HepG2 (cell line): Measurements from ENCODE around the gene FBXO11. TPM values are rescaled to one million over a fixed set of nuclear protein-coding genes. Genes with fewer than 3 reads are reported as not detected.

Source experiments
- ATAC-seq: fragments of 200-7000 bp; cut with Tn5 transposase; 3 replicates; pipeline ENCODE4 v1.9.1; 2020; ENCODE audit warnings: mild to moderate bottlenecking, moderate library complexity
- BruUV-seq: library from RNA; stranded (reverse); fragments of 400-500 nt; replicated peaks from 2 replicates; lab custom pipeline; 2021; lab: Mats Ljungman, UMichigan
- CTCF ChIA-PET: fragments of 300-600 bp; formaldehyde crosslinking; extraction: SDS; loops from one replicate; lab custom pipeline; 2021; ENCODE audit warnings: low total read pairs, inconsistent platforms, low intra/inter-chr PET ratio; lab: Yijun Ruan, JAX
- POLR2A ChIA-PET: fragments of 350-600 bp; sonication (Branson Sonifier 250); formaldehyde crosslinking; loops from one replicate; lab custom pipeline; 2020; ENCODE audit warnings: antibody characterized with exemption, inconsistent platforms; lab: Yijun Ruan, JAX
- DNase-seq: peaks from one replicate; pipeline ENCODE4 v3.0.0-alpha.2; 2015; ENCODE audit warnings: low spot score
- FAIRE-seq: peaks from 3 replicates; lab custom pipeline; 2011; peaks lifted over from hg19 to GRCh38; lab: Jason Lieb, UNC
- H2AFZ ChIP-seq: one replicate; pipeline ENCODE4 v1.6.1; 2011; ENCODE audit warnings: low read length, inconsistent platforms
- H3K27ac ChIP-seq: fragments of 300-600 bp; 3 replicates; pipeline ENCODE4 v1.8.0; 2011; ENCODE audit warnings: mixed run types, mild to moderate bottlenecking, mixed read lengths, low read length, inconsistent platforms; ENCODE audit not compliant: insufficient read depth; ENCODE audit errors: extremely low read length
- H3K27me3 ChIP-seq, 2 experiments: fragments of 200-600 bp in 1 of 2; 2 replicates in 1 of 2; 3 replicates in 1 of 2; pipeline versions ENCODE4 v1.6.0 to v1.8.0; 2011; ENCODE audit warnings: low read length in 2 of 2, mild to moderate bottlenecking in 2 of 2, moderate library complexity in 2 of 2, inconsistent platforms in 1 of 2; ENCODE audit not compliant: insufficient read depth in 2 of 2, control insufficient read depth in 1 of 2
- H3K36me3 ChIP-seq, 2 experiments: fragments of 200-600 bp in 1 of 2; replicated peaks in 1 of 2; 2 replicates in 1 of 2; 3 replicates in 1 of 2; pipeline versions ENCODE4 v1.5.1 to v1.8.0; 2011; ENCODE audit warnings: low read length in 2 of 2, inconsistent platforms in 1 of 2; ENCODE audit not compliant: insufficient read depth in 2 of 2, control insufficient read depth in 1 of 2
- H3K4me1 ChIP-seq: 2 replicates; pipeline ENCODE4 v1.5.1; 2012; ENCODE audit warnings: low read length, inconsistent platforms; ENCODE audit not compliant: insufficient read depth
- H3K4me2 ChIP-seq: 2 replicates; pipeline ENCODE4 v1.6.0; 2011; ENCODE audit warnings: low read depth, low read length, inconsistent platforms
- H3K4me3 ChIP-seq, 3 experiments: fragments of 200-600 bp in 1 of 3; sonication (generic), shearing (Covaris generic) in 1 of 3; replicated peaks in 1 of 3; 2 replicates each; pipeline ENCODE4 v1.5.1; 2011 to 2016; ENCODE audit warnings: low read length in 3 of 3, inconsistent platforms in 2 of 3, low read depth in 2 of 3, mild to moderate bottlenecking in 2 of 3, control low read depth in 1 of 3, mixed read lengths in 1 of 3; ENCODE audit not compliant: insufficient read depth in 1 of 3
- H3K79me2 ChIP-seq: one replicate; pipeline ENCODE4 v1.6.1; 2011; ENCODE audit warnings: low read length, inconsistent platforms; ENCODE audit not compliant: insufficient read depth
- H3K9ac ChIP-seq: 2 replicates; pipeline ENCODE4 v1.6.0; 2011; ENCODE audit warnings: mild to moderate bottlenecking, low read depth, low read length, inconsistent platforms; ENCODE audit not compliant: insufficient read depth
- H3K9me3 ChIP-seq: 2 replicates; pipeline ENCODE4 v1.5.1; 2012; ENCODE audit warnings: mild to moderate bottlenecking, low read length
- H4K20me1 ChIP-seq: 2 replicates; pipeline ENCODE4 v1.6.0; 2011; ENCODE audit warnings: inconsistent platforms, mild to moderate bottlenecking, low read length, moderate library complexity; ENCODE audit not compliant: insufficient read depth
- CCAR2 ChIP-seq: fragments of 200-400 bp; formaldehyde crosslinking; optimal IDR thresholded peaks from 2 replicates; pipeline ENCODE3; 2018; ENCODE audit warnings: low read depth, mild to moderate bottlenecking, low read length, moderate library complexity
- GATA4 ChIP-seq: sonication (generic); IDR thresholded peaks from 2 replicates; pipeline ENCODE4 v1.6.1; 2016; ENCODE audit warnings: antibody characterized with exemption, low read depth, borderline replicate concordance
- KMT2A ChIP-seq: sonication (generic); formaldehyde crosslinking; IDR thresholded peaks from 2 replicates; pipeline ENCODE4 v1.4.0; 2020; ENCODE audit warnings: missing genetic modification reagents
- MTF1 ChIP-seq: sonication (generic); formaldehyde crosslinking; IDR thresholded peaks from 2 replicates; pipeline ENCODE4 v1.5.0; 2020; ENCODE audit warnings: missing genetic modification reagents
- NFYC ChIP-seq: IDR thresholded peaks from 2 replicates; pipeline ENCODE4 v1.6.1; 2016; ENCODE audit warnings: missing genetic modification reagents, missing compliant biosample characterization
- REXO4 ChIP-seq: sonication (generic); formaldehyde crosslinking; IDR thresholded peaks from 2 replicates; pipeline ENCODE4 v1.8.0; 2022; ENCODE audit warnings: missing genetic modification reagents, mild to moderate bottlenecking, borderline replicate concordance
- TAF15 ChIP-seq: fragments of 200-400 bp; formaldehyde crosslinking; IDR thresholded peaks from one replicate; pipeline ENCODE4 v1.6.1; 2018; ENCODE audit warnings: mild to moderate bottlenecking, low read depth, low read length; ENCODE audit not compliant: poor library complexity, severe bottlenecking
- ZBTB37 ChIP-seq: sonication (generic); formaldehyde crosslinking; IDR thresholded peaks from 2 replicates; pipeline ENCODE4 v1.4.0; 2020; ENCODE audit warnings: mild to moderate bottlenecking, missing genetic modification reagents
- ZNF484 ChIP-seq: sonication (generic); formaldehyde crosslinking; IDR thresholded peaks from 2 replicates; pipeline ENCODE4 v1.5.1; 2020; ENCODE audit warnings: mild to moderate bottlenecking, low read depth, missing genetic modification reagents, borderline replicate concordance
- WGBS: methylation state at CpG from one replicate; pipeline ENCODE4 v1.1.6; 2017; ENCODE audit warnings: low lambda C conversion rate; 5-methylcytosine and 5-hydroxymethylcytosine counted together
- in situ Hi-C: cut with HindIII; loops from 2 replicates; pipeline ENCODE4 v1.10.0; 2017; ENCODE audit warnings: low pct_unique_long_range_greater_than_20kb; ENCODE audit not compliant: extremely low pct_ligation_motif_present
- intact Hi-C: fragments of 100-400 bp; cut with micrococcal nuclease; formaldehyde crosslinking; loops from one replicate; pipeline ENCODE4 v1.10.0; 2022; ENCODE audit not compliant: unreplicated experiment
- polyA plus RNA-seq, 8 experiments: library from polyadenylated mRNA; depleted of rRNA in 3 of 8; stranded (reverse) in 7 of 8; unstranded in 1 of 8; fragments of >200 nt; fragmentation: Illumina TruSeq in 4 of 8; extraction: Trizol in 4 of 8; gene quantifications; 2 replicates each; pipeline versions ENCODE4 v1.2.1 to v1.2.3, GENCODE V29; 2011 to 2016; ENCODE audit warnings: low read depth in 4 of 8, missing spikeins in 1 of 8, mixed read lengths in 1 of 8; ENCODE audit not compliant: insufficient read depth in 1 of 8
- total RNA-seq, 5 experiments: library from RNA; depleted of rRNA; stranded (reverse); fragments of >200 nt; fragmentation: Illumina TruSeq; extraction: Trizol; gene quantifications; 2 replicates each; pipeline ENCODE4 v1.2.3, GENCODE V29; 2016; ENCODE audit warnings: low read depth in 1 of 5

Gene FBXO11
- total and polyA plus RNA-seq, 2 of the 13 experiments (the other 11 are each of a cell fraction or from before 2014, with no cell fraction given), result 27.9 to 47.6 TPM

DNA sequence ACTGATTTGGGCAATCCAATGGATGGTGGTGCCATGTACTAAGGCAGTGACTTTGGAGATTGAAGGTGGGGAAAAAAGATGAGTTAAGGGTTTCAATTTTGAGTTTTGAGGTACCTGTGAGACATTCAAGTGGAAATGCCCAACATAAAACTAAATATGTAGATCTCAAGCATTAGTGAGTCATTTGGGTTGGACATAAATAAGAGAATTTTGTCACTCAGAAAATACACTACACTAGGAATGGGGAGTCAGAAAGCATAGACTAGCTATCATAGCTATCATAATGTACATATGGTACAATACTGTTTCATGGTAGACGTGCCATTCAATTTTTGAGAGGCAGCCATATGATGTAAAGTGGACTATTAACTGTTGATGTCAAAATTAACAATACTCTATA is 56.1 kb downstream of the FBXO11 start:
- DNase-seq (no peak), ATAC-seq (no peak), FAIRE-seq (no peak)
- H4K20me1 ChIP-seq, result peaks cover 16% of the 10 kb centered on the region
- no peak overlapping the region for H2AFZ ChIP-seq
- no peak overlapping the region for H3K4me2 ChIP-seq
- in situ Hi-C loops, result loop anchor here (10.0 kb wide), 1 partner anchor 575 kb away; no protein-coding TSS in a partner anchor
- TF ChIP-seq MTF1 (CRISPR knock-in tag) (no peak), TAF15 (no peak), GATA4 (no peak), ZNF484 (no peak), ZBTB37 (CRISPR knock-in tag) (no peak), NFYC (CRISPR knock-in tag) (no peak), KMT2A (CRISPR knock-in tag) (no peak), CCAR2 (no peak), REXO4 (CRISPR knock-in tag) (no peak)
- 97% methylated on average over 1 of the region's 1 CpG for WGBS
- peaks cover 10% of the 10 kb centered on the region for H3K4me1 ChIP-seq
- H3K27me3 ChIP-seq, result no peaks in the 10 kb centered on the region
- H3K27ac ChIP-seq, result no peak overlapping the region
- no peaks in the 10 kb centered on the region for H3K9me3 ChIP-seq
- H3K9ac ChIP-seq, result no peak overlapping the region
- intact Hi-C loops, result no loop called here
- POLR2A ChIA-PET, result no interaction called here
- H3K36me3 ChIP-seq, result peaks cover 0 to 6% of the 10 kb centered on the region in 2 experiments; a peak in 1 of 5 replicates
- no peak overlapping the region for H3K4me3 ChIP-seq
- H3K79me2 ChIP-seq, result peaks cover 75% of the 10 kb centered on the region
- CTCF ChIA-PET, result no interaction called here
- no TSS peak for BruUV-seq
